GM18909 (cell line): ENCODE measurements around the gene AMACR.
A peak's percentile ranks its signal among the peaks of the same experiment; 100 is the strongest.
"Not testable (repeated sequence)": the region's sequence is repeated elsewhere in the genome, so short reads cannot be mapped to it uniquely, and the experiment has no call there.

Experiments used
- ATAC-seq: cut with Tn5 transposase; IDR thresholded peaks from one replicate; pipeline ENCODE4 v1.9.1; 2021; ENCODE audit warnings: mild to moderate bottlenecking; ENCODE audit not compliant: unreplicated experiment, poor library complexity

AMACR gene

DNA sequence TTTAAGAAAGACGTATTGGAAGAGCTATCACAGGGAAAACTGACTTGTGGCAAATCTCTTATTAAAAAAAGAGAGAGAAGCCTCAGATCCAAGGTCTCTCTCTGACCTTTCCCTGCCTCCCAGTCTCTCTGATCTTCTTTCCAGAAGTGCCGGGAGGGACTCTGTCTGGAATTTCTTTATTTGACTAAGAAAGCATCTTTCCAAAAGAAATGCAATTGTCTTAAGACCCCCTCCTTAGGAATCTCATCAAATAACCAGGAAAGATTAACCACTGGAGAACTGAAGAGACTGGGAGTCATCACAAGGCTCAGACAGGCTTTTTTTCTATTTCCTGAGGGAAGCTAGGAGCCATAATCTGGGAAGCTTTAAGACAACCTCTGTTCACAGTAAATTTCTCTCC is 30.5 kb upstream of the AMACR start:
- ATAC-seq, result no peak

- ATAC-seq, result no peak
Observed at GRCh38 chr5:34037726-34038125, 29.9 kb upstream of the AMACR start.

DNA sequence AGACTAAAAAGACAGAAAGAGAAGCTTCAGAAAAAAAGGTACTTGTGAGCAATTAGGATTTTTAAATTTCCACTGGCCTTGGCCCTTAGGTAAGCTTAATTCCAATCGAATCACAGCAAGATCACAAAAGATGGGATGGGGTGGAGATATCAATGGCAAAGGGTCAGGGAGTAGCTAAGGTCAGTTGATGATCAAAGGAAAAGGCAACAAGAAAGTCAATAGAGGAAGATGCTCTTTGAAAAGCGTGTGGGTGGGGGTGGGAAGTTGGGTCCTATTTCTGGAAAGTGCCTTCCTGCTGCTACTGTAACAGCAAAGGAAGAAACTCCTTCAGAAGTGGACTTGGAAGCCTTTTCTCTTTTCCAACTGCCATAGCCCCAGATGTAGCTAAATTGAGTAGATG is 27.9 kb upstream of the AMACR start:
- ATAC-seq, result no peak

GRCh38 chr5:34034534-34035327 is 26.9 kb upstream of the AMACR start:
- ATAC-seq, result peak; percentile 91

DNA sequence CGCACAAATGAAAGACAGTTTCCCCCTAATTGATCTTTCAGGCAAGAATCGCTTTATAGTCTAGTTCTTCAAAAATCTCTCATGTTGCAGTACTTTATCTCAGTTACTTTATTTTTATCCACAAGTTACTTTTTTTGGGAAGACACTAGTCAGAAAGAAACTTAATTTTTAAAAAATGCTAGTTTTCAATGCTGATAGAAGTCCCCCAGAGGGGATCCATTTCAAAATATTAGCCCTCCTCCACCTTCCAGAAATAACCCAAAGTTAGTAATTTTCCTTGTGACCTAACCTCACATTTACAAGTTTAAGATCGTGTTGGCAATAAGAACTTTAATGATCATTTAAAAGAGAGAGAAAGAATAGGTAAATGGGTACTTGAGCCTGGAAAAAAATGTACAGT is 24.1 kb upstream of the AMACR start:
- ATAC-seq, result no peak

GRCh38 chr5:34031117-34031516 is 23.3 kb upstream of the AMACR start:
- ATAC-seq, result no peak

DNA sequence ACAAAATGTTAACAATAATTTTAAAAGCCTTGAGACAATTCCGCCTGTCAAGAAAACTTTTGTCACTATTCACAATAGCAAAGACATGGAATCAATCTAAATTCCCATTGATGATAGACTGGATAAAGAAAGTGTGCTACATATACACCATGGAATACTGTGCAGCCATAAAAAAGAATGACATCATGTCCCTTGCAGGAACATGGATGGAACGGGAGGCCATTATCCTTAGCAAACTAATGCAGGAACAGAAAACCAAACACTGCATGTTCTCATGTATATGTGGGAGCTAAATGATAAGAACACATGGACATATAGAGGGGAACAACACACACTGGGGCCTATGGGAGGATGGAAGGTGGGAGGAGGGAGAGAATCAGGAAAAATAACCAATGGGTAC is 22.7 kb upstream of the AMACR start:
- not testable (repeated sequence) for ATAC-seq

GRCh38 chr5:34030048-34030447 is 22.2 kb upstream of the AMACR start:
- ATAC-seq, result no peak

- ATAC-seq, result no peak
Observed at GRCh38 chr5:34028349-34028748, 20.5 kb upstream of the AMACR start.

DNA sequence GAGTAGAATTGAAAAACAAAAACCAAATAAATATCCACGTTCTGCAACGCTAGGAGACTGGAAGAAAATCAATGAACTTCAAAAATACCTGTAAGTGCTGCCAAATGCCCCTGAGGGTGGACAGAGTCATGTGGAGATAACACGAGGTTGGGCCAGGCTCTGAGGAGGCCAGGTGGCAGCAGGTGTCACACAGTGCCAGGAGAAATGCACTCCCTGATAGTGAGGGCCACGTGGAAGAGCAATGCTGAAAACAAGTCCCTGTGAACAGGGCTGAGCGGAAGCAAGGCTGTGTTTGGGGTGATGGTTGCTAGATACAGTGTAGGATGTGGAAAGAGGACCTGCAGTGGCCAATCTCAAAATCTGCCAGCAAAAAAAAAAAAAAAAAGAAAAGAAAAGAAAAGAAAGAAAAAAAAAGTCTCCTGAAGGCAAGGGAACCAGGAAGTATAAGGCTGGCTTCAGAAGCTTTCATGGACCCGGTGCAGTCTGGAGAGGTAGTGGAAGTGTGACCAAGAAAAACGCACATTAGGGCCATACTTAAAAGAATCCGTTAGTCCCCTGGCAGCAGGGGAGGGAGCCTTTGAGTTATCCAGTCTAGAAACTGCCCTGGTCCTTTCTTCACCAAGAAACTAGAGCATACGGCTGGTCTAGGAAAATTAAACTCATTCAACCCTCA is 18.4 kb upstream of the AMACR start:
- ATAC-seq, result no peak

DNA sequence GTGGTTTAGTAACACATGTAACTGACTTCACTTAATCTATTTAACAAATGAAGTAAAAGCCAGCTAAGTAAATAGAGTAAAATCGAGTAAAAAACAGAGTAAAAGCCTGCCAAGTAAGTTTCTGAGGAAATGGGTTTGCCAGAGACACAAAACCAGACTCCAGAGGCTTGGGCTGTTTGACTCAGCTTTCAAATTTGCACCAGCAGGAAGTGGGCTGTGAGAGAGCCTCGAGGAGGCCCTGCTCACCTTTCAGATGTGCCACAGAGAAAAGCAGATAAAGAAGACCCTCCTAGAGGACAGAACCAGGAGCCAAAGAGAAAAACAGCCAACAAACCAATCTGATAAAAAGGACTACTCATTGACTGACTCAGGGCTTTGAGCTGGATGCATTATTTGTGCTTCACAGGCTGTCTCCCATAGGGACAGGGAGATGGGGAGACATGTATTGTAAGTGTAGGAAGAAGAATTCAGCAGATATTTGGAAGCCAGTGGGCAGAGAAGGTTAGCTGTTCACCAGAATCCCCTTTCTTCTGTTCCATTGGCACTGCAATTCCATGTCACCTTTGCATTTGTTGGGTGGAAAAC is 14.4 kb upstream of the AMACR start:
- peak; percentile 97 for ATAC-seq

DNA sequence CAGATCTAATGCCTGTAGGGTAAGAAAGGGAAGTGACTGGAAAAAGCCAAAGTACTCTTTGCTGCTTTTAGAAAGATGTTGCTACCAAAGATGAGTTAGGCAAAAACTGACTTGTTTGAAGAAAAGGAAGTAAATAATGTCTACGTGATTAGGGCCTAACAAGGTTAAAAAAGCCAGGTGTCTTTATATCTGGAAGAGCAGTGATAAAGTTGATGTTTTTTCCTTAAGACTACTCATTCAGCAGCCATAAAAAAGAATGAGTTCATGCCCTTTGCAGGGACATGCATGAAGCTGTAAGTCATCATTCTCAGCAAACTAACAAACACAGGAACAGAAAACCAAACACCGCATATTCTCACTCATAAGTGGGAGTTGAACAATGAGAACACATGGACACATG is 13.5 kb upstream of the AMACR start:
- no peak for ATAC-seq

DNA sequence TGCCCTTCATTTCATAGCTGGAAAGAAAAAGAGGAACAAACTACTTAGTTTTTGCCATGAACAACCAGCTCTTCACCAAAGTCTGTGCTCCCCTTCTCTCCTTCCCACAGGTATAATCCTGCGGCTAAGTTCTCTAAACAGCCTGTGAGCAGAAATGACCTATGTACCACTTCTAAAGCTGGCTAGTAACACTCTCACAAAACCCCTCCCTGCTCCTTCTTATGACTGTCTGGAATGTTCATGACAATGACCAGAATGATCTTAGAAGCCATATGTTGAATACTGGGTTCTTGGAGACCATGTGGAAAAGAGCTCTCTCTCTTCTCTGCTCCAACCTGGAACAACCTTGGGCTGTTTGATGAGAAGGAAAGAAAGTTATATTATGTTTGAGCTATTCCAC is 12.9 kb upstream of the AMACR start:
- ATAC-seq, result no peak

- no peak for ATAC-seq
Observed at GRCh38 chr5:34017254-34017653, 9.4 kb upstream of the AMACR start.

- no peak for ATAC-seq
Observed at GRCh38 chr5:34016750-34017149, 8.9 kb upstream of the AMACR start.

GRCh38 chr5:34016222-34016621 is 8.4 kb upstream of the AMACR start:
- no peak for ATAC-seq

GRCh38 chr5:34015120-34015822 is 7.4 kb upstream of the AMACR start:
- ATAC-seq, result no peak

GRCh38 chr5:34014626-34015025 is 6.8 kb upstream of the AMACR start:
- ATAC-seq, result no peak

- no peak for ATAC-seq
Observed at GRCh38 chr5:34013547-34013946, 5.7 kb upstream of the AMACR start.

- ATAC-seq, result no peak
Observed at GRCh38 chr5:34012791-34013190, 4.9 kb upstream of the AMACR start.

DNA sequence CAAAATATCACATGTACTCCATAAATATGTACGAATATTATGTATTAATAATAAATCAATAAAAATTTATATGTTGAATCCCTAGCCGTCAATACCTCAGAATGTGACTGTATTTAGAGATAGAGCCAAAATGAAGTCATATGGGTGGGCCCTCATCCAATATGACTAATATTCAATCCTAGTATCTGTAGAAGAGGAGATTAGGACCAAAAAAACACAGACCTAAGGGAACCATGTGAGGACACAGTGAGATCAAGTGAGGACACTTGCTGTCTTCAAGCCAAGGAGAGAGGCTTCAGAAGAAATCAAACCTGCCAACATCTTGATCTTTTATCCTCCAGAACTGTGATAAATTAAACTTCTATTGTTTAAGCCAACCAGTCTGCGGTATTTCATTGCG is 3.7 kb upstream of the AMACR start:
- ATAC-seq, result no peak
